ENCODE data around the gene PKP2. TPM values are rescaled to one million over a fixed set of nuclear protein-coding genes. Genes with fewer than 3 reads are reported as not detected.
A peak's percentile ranks its signal among the peaks of the same experiment; 100 is the strongest.

The PKP2 gene
- total RNA-seq = 1 to 10 TPM; 1.5 to 2.2 TPM
- polyA plus RNA-seq (ENCODE audit: insufficient read length in 6 of 6) = 1 to 10 TPM; 3.6 to 6.7 (median 5.3) TPM
- long read RNA-seq, donor 1, full-length matches to known transcripts = 2 of 2 reads
- long read RNA-seq, donor 1, partial matches to known transcripts = 0 of 2 reads
- long read RNA-seq, donor 1, other reads (novel, unspliced or antisense) = 0 of 2 reads
- long read RNA-seq, donor 2, partial matches to known transcripts = 0 of 1 reads
- long read RNA-seq, donor 2, other reads (novel, unspliced or antisense) = 0 of 1 reads
- long read RNA-seq, donor 3 = 0 reads
- long read RNA-seq, donor 4 = 0 reads
- long read RNA-seq, donor 5 = 0 reads
- long read RNA-seq, donor 6 = 0 reads
- long read RNA-seq, donor 7, full-length matches to known transcripts = 1 of 1 reads
- long read RNA-seq, donor 7, partial matches to known transcripts = 0 of 1 reads
- long read RNA-seq, donor 7, other reads (novel, unspliced or antisense) = 0 of 1 reads
- long read RNA-seq, donor 8 = 0 reads
- long read RNA-seq, donor 9 = 0 reads
- long read RNA-seq, donor 10 = 0 reads
- long read RNA-seq, donor 11, full-length matches to known transcripts = 5 of 5 reads
- long read RNA-seq, donor 11, partial matches to known transcripts = 0 of 5 reads
- long read RNA-seq, donor 11, other reads (novel, unspliced or antisense) = 0 of 5 reads
- long read RNA-seq, donor 12 = 0 reads

DNA sequence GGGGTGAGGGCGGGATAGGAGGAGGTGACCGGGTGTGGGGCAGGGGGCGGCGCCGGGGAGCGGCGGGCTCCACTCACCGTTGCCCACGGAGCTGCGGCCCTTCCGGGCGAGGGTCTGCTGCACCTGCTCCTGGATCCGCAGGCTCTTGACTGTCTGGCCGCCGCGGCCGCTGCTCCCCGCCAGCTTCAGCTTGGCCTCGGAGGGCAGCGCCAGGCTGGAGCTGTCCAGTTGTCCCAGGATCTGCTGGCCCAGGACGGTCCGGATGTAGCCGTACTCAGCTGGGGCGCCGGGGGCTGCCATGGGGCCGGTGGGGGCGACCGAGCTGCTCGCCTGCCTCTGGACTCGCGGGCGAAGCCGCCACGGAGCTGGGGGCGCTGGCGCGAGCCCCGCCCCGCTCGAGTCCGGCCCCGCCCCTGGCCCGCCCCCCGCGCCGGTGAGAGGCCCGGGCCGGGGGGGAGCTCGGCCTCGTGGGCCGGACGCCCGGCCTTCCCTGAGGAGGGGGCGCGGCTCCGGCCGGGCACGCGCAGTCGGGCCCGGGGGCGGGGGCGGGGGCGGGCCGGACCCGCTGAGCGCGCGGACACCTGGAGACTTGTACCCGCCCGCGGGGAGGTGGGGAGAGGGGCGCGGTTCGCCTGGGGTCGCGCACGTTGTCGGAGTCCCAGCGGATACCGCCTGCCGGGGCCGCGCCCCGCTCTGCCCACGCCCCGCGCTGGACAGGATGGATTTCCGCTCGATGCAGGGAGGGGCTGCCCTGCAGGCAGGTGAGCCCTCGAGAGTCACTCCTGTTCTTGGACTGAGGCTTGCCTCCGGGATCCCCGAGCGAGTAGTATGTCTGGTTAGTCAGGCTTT lies at the start of gene PKP2:
Gene PKP2 (minus strand): TSS at position 346 of the 849 bp plus-strand sequence. CDS start 46 bp downstream, at position 300.
- intact Hi-C loops (cut with DNase I) = no loop called here
- Histone ChIP-seq H3K27ac (peak within 1 kb of the TSS in 1 of 2 donors; percentile 33), H3K4me1 (peaks cover 0 to 40% of the 10 kb centered on the region in 2 donors), H3K27me3 (peaks cover 30 to 64% of the 10 kb centered on the region in 2 donors), H3K36me3 (no peaks in the 10 kb centered on the region), H3K4me3 (peak within 1 kb of the TSS; percentile 42 to 53), H3K9me3 (no peaks in the 10 kb centered on the region)
- TF ChIP-seq, protein P1, sequence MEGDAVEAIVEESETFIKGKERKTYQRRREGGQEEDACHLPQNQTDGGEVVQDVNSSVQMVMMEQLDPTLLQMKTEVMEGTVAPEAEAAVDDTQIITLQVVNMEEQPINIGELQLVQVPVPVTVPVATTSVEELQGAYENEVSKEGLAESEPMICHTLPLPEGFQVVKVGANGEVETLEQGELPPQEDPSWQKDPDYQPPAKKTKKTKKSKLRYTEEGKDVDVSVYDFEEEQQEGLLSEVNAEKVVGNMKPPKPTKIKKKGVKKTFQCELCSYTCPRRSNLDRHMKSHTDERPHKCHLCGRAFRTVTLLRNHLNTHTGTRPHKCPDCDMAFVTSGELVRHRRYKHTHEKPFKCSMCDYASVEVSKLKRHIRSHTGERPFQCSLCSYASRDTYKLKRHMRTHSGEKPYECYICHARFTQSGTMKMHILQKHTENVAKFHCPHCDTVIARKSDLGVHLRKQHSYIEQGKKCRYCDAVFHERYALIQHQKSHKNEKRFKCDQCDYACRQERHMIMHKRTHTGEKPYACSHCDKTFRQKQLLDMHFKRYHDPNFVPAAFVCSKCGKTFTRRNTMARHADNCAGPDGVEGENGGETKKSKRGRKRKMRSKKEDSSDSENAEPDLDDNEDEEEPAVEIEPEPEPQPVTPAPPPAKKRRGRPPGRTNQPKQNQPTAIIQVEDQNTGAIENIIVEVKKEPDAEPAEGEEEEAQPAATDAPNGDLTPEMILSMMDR (IDR thresholded peaks at IDR 0.05) = no peak
- DNase-seq (peak; percentile 34 to 91 (median 70)), ATAC-seq (peak; percentile 88)

DNA sequence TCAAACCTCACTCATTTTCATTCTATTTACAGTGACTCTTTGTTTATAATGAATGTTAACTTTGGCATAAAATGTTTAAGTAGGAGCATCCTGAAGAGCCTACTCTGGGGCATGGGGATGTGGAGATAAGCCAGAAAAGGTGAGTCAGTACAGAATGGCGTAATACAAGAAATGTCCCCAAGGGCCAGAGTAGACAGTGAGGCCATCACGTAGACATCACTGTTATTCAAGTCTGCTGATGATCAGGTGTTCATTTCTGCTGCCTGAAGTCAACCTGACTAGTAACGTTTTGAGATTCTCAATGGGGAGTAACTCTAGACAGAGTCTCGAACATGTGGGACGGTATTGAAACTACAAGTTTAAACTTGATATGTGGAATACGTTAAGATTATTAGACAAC lies 47.6 kb upstream of the PKP2 start:
- TF ChIP-seq, protein P1 (IDR thresholded peaks at IDR 0.05) = no peak
- Histone ChIP-seq H3K27me3 (no peaks in the 10 kb centered on the region), H3K4me1 (no peaks in the 10 kb centered on the region), H3K9me3 (no peaks in the 10 kb centered on the region), H3K4me3 (no peak overlapping the region), H3K27ac (no peak overlapping the region), H3K36me3 (no peaks in the 10 kb centered on the region)
- DNase-seq (no peak), ATAC-seq (no peak)
- intact Hi-C loops (cut with DNase I) = no loop called here

DNA sequence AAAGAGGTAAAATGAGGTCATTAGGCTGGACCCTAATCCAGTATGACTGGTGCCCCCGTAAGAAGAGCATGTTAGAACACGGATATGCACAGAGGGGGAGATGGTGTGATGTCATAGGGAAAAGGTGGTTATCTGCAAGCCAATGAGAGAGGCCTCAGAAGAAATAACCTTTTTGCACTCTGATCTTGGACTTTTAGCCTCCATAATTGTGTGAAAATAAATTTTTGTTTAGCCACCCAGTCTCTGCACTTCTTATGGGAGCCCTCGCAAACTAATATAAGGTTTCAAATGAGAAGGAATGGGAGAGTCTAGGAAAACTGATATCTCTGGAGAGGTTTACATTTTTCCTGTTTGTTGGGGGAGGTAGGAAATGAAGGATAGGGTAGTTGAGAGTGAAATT lies 43.2 kb upstream of the PKP2 start:
- ATAC-seq (no peak), DNase-seq (no peak)
- Histone ChIP-seq H3K27me3 (no peaks in the 10 kb centered on the region), H3K4me1 (no peaks in the 10 kb centered on the region), H3K27ac (no peak overlapping the region), H3K4me3 (no peak overlapping the region), H3K36me3 (no peaks in the 10 kb centered on the region), H3K9me3 (no peaks in the 10 kb centered on the region)
- intact Hi-C loops (cut with DNase I) = no loop called here
- TF ChIP-seq, protein P1 (IDR thresholded peaks at IDR 0.05) = no peak

DNA sequence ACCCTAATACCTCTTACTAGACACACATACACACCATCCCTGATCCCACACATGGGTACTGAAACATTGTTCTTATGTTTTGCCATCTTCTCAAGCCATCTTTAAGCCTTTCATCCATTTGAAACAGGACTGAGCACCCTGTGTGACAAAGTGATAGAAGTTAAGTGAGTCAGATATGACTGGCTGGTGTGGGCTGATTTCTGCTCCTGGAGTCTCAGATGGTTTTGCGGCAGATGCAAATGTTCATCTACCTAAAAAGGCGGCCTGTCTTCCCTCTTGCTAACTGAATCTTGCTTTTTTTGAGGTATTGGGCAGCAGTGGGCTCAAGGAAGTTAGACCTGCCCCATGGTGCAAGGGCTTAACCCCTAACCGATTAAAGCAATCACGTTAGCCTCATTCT lies 30.4 kb upstream of the PKP2 start:
- no peaks in the 10 kb centered on the region for H3K27me3 ChIP-seq
- intact Hi-C loops (cut with DNase I) = loop anchor here in 1 of 2 donors (10.0 kb wide), 1 partner anchor 162 kb away; no protein-coding TSS in a partner anchor
- no peak overlapping the region for H3K4me3 ChIP-seq
- TF ChIP-seq, protein P1 (IDR thresholded peaks at IDR 0.05) = no peak
- ATAC-seq (no peak), DNase-seq (no peak)
- no peaks in the 10 kb centered on the region for H3K36me3 ChIP-seq
- no peak overlapping the region for H3K27ac ChIP-seq
- no peaks in the 10 kb centered on the region for H3K4me1 ChIP-seq
- no peaks in the 10 kb centered on the region for H3K9me3 ChIP-seq

Data from left lung (tissue), 14 donors.